Large intestine (tissue), 3 donors: Measurements from ENCODE around the gene E4F1. TPM values are rescaled to one million over a fixed set of nuclear protein-coding genes. Genes with fewer than 3 reads are reported as not detected.

ENCODE experiments used
- DNase-seq, 2 donors: peaks; one replicate each; pipeline versions ENCODE4 v3.0.0 to v3.0.0-alpha.2; 2013
- H3K27ac ChIP-seq: one replicate; pipeline ENCODE4 v1.5.1; 2013; ENCODE audit warnings: low read length
- H3K27me3 ChIP-seq: 2 replicates; pipeline ENCODE4 v1.6.1; 2013; ENCODE audit warnings: low read length; ENCODE audit not compliant: control insufficient read depth, insufficient read depth
- H3K36me3 ChIP-seq: 2 replicates; pipeline ENCODE4 v1.6.1; 2013; ENCODE audit warnings: low read length; ENCODE audit not compliant: control insufficient read depth, insufficient read depth
- H3K4me1 ChIP-seq: one replicate; pipeline ENCODE4 v1.6.1; 2013; ENCODE audit warnings: low read length; ENCODE audit not compliant: control insufficient read depth, insufficient read depth
- H3K4me3 ChIP-seq: one replicate; pipeline ENCODE4 v1.5.1; 2013; ENCODE audit warnings: low read length
- H3K9me3 ChIP-seq: one replicate; pipeline ENCODE4 v1.6.1; 2013; ENCODE audit warnings: mild to moderate bottlenecking, low read depth, low read length, moderate library complexity; ENCODE audit not compliant: control insufficient read depth
- WGBS: methylation state at CpG from one replicate; pipeline ENCODE4 v1.1.5; 2013; ENCODE audit warnings: low lambda C conversion rate; ENCODE audit not compliant: insufficient coverage; 5-methylcytosine and 5-hydroxymethylcytosine counted together
- polyA plus RNA-seq: library from polyadenylated mRNA; unstranded; fragments of 120-200 nt; gene quantifications from one replicate; pipeline ENCODE4 v1.2.1, GENCODE V29; 2013

The E4F1 gene
- polyA plus RNA-seq, 1 donor, result 18.4 TPM

- no CpG with 5 or more reads among the region's 50 CpGs for WGBS
- H3K27ac ChIP-seq, result no peak overlapping the region
These were observed 44.3 kb upstream of the E4F1 start for GRCh38 chr16:2179107-2179501.

GRCh38 chr16:2179576-2179975 is 43.8 kb upstream of the E4F1 start:
- no peak for DNase-seq
- H3K27ac ChIP-seq, result no peak overlapping the region
- no CpG with 5 or more reads among the region's 31 CpGs for WGBS
- peaks cover 5% of the 10 kb centered on the region for H3K9me3 ChIP-seq
- H3K4me3 ChIP-seq, result no peak overlapping the region
- H3K36me3 ChIP-seq, result peaks cover 30% of the 10 kb centered on the region
- H3K27me3 ChIP-seq, result no peaks in the 10 kb centered on the region
- H3K4me1 ChIP-seq, result no peaks in the 10 kb centered on the region

More at GRCh38 chr16:2179107-2179501, 44.3 kb upstream of the E4F1 start:
- peaks cover 35% of the 10 kb centered on the region for H3K36me3 ChIP-seq
- no peak for DNase-seq
- H3K4me3 ChIP-seq, result no peak overlapping the region
- no peaks in the 10 kb centered on the region for H3K27me3 ChIP-seq
- H3K4me1 ChIP-seq, result no peaks in the 10 kb centered on the region
- H3K9me3 ChIP-seq, result peaks cover 5% of the 10 kb centered on the region

- Histone ChIP-seq H3K27me3 (no peaks in the 10 kb centered on the region), H3K9me3 (peaks cover 5% of the 10 kb centered on the region), H3K27ac (no peak overlapping the region), H3K36me3 (peaks cover 21% of the 10 kb centered on the region), H3K4me3 (no peak overlapping the region), H3K4me1 (no peaks in the 10 kb centered on the region)
- WGBS, result no CpG with 5 or more reads among the region's 43 CpGs
- no peak for DNase-seq
These were observed 42.9 kb upstream of the E4F1 start for GRCh38 chr16:2180461-2180860.

GRCh38 chr16:2180962-2181923 is 42.1 kb upstream of the E4F1 start:
- H3K27ac ChIP-seq, result no peak overlapping the region
- peaks cover 5% of the 10 kb centered on the region for H3K9me3 ChIP-seq
- WGBS, result no CpG with 5 or more reads among the region's 46 CpGs
- no peak overlapping the region for H3K4me3 ChIP-seq
- H3K27me3 ChIP-seq, result no peaks in the 10 kb centered on the region
- H3K4me1 ChIP-seq, result no peaks in the 10 kb centered on the region
- no peak for DNase-seq
- H3K36me3 ChIP-seq, result peaks cover 13% of the 10 kb centered on the region

GRCh38 chr16:2181952-2182351 is 41.4 kb upstream of the E4F1 start:
- Histone ChIP-seq H3K36me3 (peaks cover 8% of the 10 kb centered on the region), H3K9me3 (peaks cover 5% of the 10 kb centered on the region), H3K27ac (no peak overlapping the region), H3K4me1 (no peaks in the 10 kb centered on the region), H3K27me3 (no peaks in the 10 kb centered on the region), H3K4me3 (no peak overlapping the region)
- WGBS, result no CpG with 5 or more reads among the region's 20 CpGs
- no peak for DNase-seq

- Histone ChIP-seq H3K9me3 (no peaks in the 10 kb centered on the region), H3K4me3 (no peak overlapping the region), H3K4me1 (no peaks in the 10 kb centered on the region), H3K27me3 (no peaks in the 10 kb centered on the region), H3K27ac (no peak overlapping the region), H3K36me3 (no peaks in the 10 kb centered on the region)
- WGBS, result no CpG with 5 or more reads among the region's 30 CpGs
- DNase-seq, result no peak
These were observed 39.7 kb upstream of the E4F1 start for GRCh38 chr16:2183671-2184070.

GRCh38 chr16:2184346-2184745 is 39.0 kb upstream of the E4F1 start:
- H3K9me3 ChIP-seq, result no peaks in the 10 kb centered on the region
- DNase-seq, result no peak
- no peak overlapping the region for H3K27ac ChIP-seq
- H3K4me3 ChIP-seq, result no peak overlapping the region
- no peaks in the 10 kb centered on the region for H3K4me1 ChIP-seq
- no peaks in the 10 kb centered on the region for H3K27me3 ChIP-seq
- H3K36me3 ChIP-seq, result no peaks in the 10 kb centered on the region
- no CpG with 5 or more reads among the region's 19 CpGs for WGBS

- H3K4me1 ChIP-seq, result no peaks in the 10 kb centered on the region
- no peaks in the 10 kb centered on the region for H3K27me3 ChIP-seq
- no peak for DNase-seq
- H3K36me3 ChIP-seq, result no peaks in the 10 kb centered on the region
- H3K4me3 ChIP-seq, result no peak overlapping the region
- H3K9me3 ChIP-seq, result no peaks in the 10 kb centered on the region
- H3K27ac ChIP-seq, result no peak overlapping the region
- WGBS, result no CpG with 5 or more reads among the region's 20 CpGs
These were observed 38.4 kb upstream of the E4F1 start for GRCh38 chr16:2184962-2185361.

- H3K36me3 ChIP-seq, result no peaks in the 10 kb centered on the region
- H3K27ac ChIP-seq, result no peak overlapping the region
- H3K4me3 ChIP-seq, result no peak overlapping the region
- WGBS, result no CpG with 5 or more reads among the region's 13 CpGs
- no peaks in the 10 kb centered on the region for H3K4me1 ChIP-seq
- no peak for DNase-seq
- H3K9me3 ChIP-seq, result no peaks in the 10 kb centered on the region
- no peaks in the 10 kb centered on the region for H3K27me3 ChIP-seq
These were observed 37.3 kb upstream of the E4F1 start for GRCh38 chr16:2186064-2186463.

- no peak overlapping the region for H3K4me3 ChIP-seq
- H3K27ac ChIP-seq, result no peak overlapping the region
- no peaks in the 10 kb centered on the region for H3K4me1 ChIP-seq
- DNase-seq, result no peak
- no peaks in the 10 kb centered on the region for H3K9me3 ChIP-seq
- H3K27me3 ChIP-seq, result no peaks in the 10 kb centered on the region
- H3K36me3 ChIP-seq, result no peaks in the 10 kb centered on the region
- WGBS, result no CpG with 5 or more reads among the region's 20 CpGs
These were observed 36.9 kb upstream of the E4F1 start for GRCh38 chr16:2186505-2186904.

GRCh38 chr16:2187212-2187611 is 36.2 kb upstream of the E4F1 start:
- WGBS, result no CpG with 5 or more reads among the region's 17 CpGs
- Histone ChIP-seq H3K27me3 (no peaks in the 10 kb centered on the region), H3K4me1 (no peaks in the 10 kb centered on the region), H3K27ac (no peak overlapping the region), H3K4me3 (no peak overlapping the region), H3K9me3 (no peaks in the 10 kb centered on the region), H3K36me3 (no peaks in the 10 kb centered on the region)
- DNase-seq, result no peak
